NCI-H2029 (cell line): ENCODE measurements around the gene GNAL.
"Not testable (repeated sequence)": the region's sequence is repeated elsewhere in the genome, so short reads cannot be mapped to it uniquely, and the experiment has no call there.

ENCODE experiments used
- DNase-seq: peaks from one replicate; lab custom pipeline; 2025; lab: John Stamatoyannopoulos, UW

Gene GNAL

GRCh38 chr18:11909061-11909455 lies 220.0 kb downstream of the GNAL start:
- no peak for DNase-seq

GRCh38 chr18:11909591-11910026 lies 220.5 kb downstream of the GNAL start:
- DNase-seq, result peak; percentile 33

DNA sequence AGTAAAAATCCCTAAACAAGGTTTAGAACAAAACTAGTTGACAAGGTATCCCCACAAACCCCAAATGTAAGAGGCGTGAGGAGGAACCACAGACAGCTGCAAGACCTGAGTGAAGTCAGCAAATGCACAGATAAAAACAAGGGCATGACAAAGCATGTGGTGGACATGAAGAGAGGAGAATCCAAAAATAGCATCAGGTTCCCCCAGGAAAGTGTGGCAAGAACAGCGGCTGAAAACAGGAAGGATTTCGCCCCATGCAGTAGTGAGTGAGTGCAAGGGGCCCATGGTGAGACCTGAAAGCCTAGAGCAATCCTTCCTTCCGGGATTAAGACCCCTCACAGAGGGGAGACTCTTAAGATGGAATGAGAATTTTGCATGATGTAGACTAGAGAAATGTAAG lies 227.8 kb downstream of the GNAL start:
- not testable (repeated sequence) for DNase-seq

GRCh38 chr18:11919522-11919921 lies 230.5 kb downstream of the GNAL start:
- DNase-seq, result not testable (repeated sequence)

GRCh38 chr18:11923450-11923849 lies 234.4 kb downstream of the GNAL start:
- DNase-seq, result no peak

- no peak for DNase-seq
Observed at GRCh38 chr18:11925800-11926481, 236.9 kb downstream of the GNAL start.

DNA sequence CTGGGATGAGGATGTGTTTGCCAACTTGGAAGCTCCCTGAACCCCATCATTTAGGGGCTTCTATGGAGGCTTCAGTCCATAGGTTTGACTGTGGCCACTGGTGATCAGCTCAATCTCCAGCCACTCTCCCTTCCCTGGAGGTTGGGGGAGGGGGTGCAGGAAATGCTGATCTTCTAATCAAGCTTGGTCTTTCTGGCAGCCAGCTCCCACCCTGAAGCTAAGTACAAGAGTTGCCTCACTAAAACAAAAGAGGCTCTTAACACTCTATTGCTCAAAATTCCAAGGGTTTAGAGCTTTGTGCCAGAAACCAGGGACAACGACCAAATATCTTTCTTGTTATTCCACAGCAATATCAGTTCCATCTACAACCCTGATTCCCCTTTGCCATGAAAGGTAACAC lies 238.4 kb downstream of the GNAL start:
- DNase-seq, result no peak

- DNase-seq, result no peak
Observed at GRCh38 chr18:11932393-11932792, 243.3 kb downstream of the GNAL start.
